Measurements from ENCODE around the gene ARHGEF1.

DNA sequence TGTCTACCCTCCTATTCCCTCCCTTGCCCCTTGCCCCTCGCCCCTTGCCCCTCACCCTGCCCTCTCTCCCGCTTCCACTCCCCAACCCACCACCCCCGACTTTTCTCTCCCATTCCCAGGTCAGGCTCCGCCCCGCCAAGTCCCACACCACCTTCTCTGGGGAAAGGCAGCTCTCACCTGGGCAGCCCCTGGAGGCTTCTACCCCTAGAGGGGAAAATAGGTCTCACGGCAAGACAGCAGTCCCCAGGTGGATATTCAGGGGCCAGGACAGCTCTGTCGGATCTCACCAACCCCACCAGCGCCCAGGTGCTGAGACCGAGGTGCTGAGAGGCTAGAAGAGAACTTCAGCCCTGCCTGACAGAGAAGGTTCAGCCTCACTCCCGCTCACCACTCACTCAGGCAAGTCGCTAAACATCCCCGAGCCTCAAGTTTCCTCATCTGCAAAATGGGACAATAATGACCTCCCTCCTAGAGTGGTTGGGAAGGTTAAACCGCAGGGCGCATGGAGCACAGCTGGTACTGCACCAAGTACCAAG lies 46.6 kb downstream of the ARHGEF1 start:
- no peak for TF ChIP-seq POLR2A (IDR thresholded peaks at IDR 0.05)
- TF ChIP-seq, protein P1, sequence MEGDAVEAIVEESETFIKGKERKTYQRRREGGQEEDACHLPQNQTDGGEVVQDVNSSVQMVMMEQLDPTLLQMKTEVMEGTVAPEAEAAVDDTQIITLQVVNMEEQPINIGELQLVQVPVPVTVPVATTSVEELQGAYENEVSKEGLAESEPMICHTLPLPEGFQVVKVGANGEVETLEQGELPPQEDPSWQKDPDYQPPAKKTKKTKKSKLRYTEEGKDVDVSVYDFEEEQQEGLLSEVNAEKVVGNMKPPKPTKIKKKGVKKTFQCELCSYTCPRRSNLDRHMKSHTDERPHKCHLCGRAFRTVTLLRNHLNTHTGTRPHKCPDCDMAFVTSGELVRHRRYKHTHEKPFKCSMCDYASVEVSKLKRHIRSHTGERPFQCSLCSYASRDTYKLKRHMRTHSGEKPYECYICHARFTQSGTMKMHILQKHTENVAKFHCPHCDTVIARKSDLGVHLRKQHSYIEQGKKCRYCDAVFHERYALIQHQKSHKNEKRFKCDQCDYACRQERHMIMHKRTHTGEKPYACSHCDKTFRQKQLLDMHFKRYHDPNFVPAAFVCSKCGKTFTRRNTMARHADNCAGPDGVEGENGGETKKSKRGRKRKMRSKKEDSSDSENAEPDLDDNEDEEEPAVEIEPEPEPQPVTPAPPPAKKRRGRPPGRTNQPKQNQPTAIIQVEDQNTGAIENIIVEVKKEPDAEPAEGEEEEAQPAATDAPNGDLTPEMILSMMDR (IDR thresholded peaks at IDR 0.05): no peak

Measured in heart left ventricle (tissue), 13 donors.